GM23248 (cell line): ENCODE data around the gene LRP3. TPM values are rescaled to one million over a fixed set of nuclear protein-coding genes. Genes with fewer than 3 reads are reported as not detected.

Source experiments
- DNase-seq: peaks from one replicate; pipeline ENCODE4 v3.0.0-alpha.2; 2015
- H2AFZ ChIP-seq: fragments of 200-600 bp; sonication (generic); 2 replicates; pipeline ENCODE4 v1.6.1; 2016; ENCODE audit warnings: antibody characterized with exemption
- H3F3A ChIP-seq: fragments of 200-600 bp; sonication (generic); 2 replicates; pipeline ENCODE4 v1.6.1; 2016; ENCODE audit warnings: mild to moderate bottlenecking, antibody characterized with exemption, mixed run types; ENCODE audit not compliant: insufficient read depth
- H3K27ac ChIP-seq: fragments of 200-600 bp; sonication (generic); 2 replicates; pipeline ENCODE4 v1.5.1; 2016; ENCODE audit warnings: mild to moderate bottlenecking
- H3K27me3 ChIP-seq: fragments of 200-600 bp; sonication (generic); replicated peaks from 2 replicates; pipeline ENCODE4 v1.6.1; 2016; ENCODE audit warnings: mild to moderate bottlenecking; ENCODE audit not compliant: insufficient read depth
- H3K36me3 ChIP-seq: fragments of 200-600 bp; sonication (generic); 2 replicates; pipeline ENCODE4 v1.6.1; 2016; ENCODE audit warnings: low read depth, mild to moderate bottlenecking
- H3K4me1 ChIP-seq: fragments of 200-600 bp; sonication (generic); 2 replicates; pipeline ENCODE4 v1.6.1; 2016; ENCODE audit warnings: mild to moderate bottlenecking; ENCODE audit not compliant: insufficient read depth
- H3K4me2 ChIP-seq: fragments of 200-600 bp; sonication (generic); one replicate; pipeline ENCODE4 v1.6.1; 2016; ENCODE audit warnings: mild to moderate bottlenecking; ENCODE audit not compliant: unreplicated experiment
- H3K4me3 ChIP-seq: fragments of 200-600 bp; sonication (generic); 2 replicates; pipeline ENCODE4 v1.5.1; 2016; ENCODE audit warnings: mild to moderate bottlenecking
- H3K79me2 ChIP-seq: fragments of 200-600 bp; sonication (generic); 2 replicates; pipeline ENCODE4 v1.6.1; 2016; ENCODE audit warnings: mild to moderate bottlenecking; ENCODE audit not compliant: insufficient read depth
- H3K9ac ChIP-seq: fragments of 200-600 bp; sonication (generic); 2 replicates; pipeline ENCODE4 v1.6.1; 2016; ENCODE audit warnings: mild to moderate bottlenecking
- H3K9me2 ChIP-seq: fragments of 200-600 bp; sonication (generic); 2 replicates; pipeline ENCODE4 v1.6.1; 2016; ENCODE audit warnings: mixed run types, mild to moderate bottlenecking, moderate library complexity; ENCODE audit not compliant: insufficient read depth
- H3K9me3 ChIP-seq: fragments of 200-600 bp; sonication (generic); one replicate; pipeline ENCODE4 v1.6.1; 2017; ENCODE audit warnings: low read depth
- H4K20me1 ChIP-seq: fragments of 200-600 bp; sonication (generic); 2 replicates; pipeline ENCODE4 v1.6.0; 2016; ENCODE audit not compliant: insufficient read depth
- EZH2 ChIP-seq: fragments of 200-600 bp; sonication (generic); IDR thresholded peaks from 2 replicates; pipeline ENCODE4 v1.6.1; 2018; ENCODE audit warnings: antibody characterized with exemption, mild to moderate bottlenecking; ENCODE audit not compliant: insufficient read depth, poor library complexity, severe bottlenecking
- EZH2phosphoT487 ChIP-seq: fragments of 200-600 bp; sonication (generic); IDR thresholded peaks from 2 replicates; pipeline ENCODE4 v1.6.1; 2018; ENCODE audit warnings: antibody characterized with exemption, moderate library complexity, mild to moderate bottlenecking, low read depth; ENCODE audit not compliant: insufficient read depth
- WGBS, 2 experiments: methylation state at CpG; one replicate each; pipeline ENCODE4 v1.1.6; 2015 to 2017; ENCODE audit warnings: low lambda C conversion rate in 2 of 2, low coverage in 1 of 2; ENCODE audit errors: missing lambda C conversion rate in 2 of 2; 5-methylcytosine and 5-hydroxymethylcytosine counted together
- in situ Hi-C: fragments of 300-500 bp; cut with MboI; formaldehyde crosslinking; loops from 2 replicates; pipeline ENCODE4 v1.15.0; 2020
- polyA plus RNA-seq: library from polyadenylated mRNA; unstranded; fragments of >200 nt; fragmentation: Nextera tagmentation; extraction: Ambion mirVana; gene quantifications from 2 replicates; pipeline ENCODE4 v1.2.1, GENCODE V29; 2016
- total RNA-seq: library from RNA; depleted of rRNA; stranded (reverse); fragments of >200 nt; shearing (Covaris generic); gene quantifications from 2 replicates; pipeline ENCODE4 v1.2.3, GENCODE V29; 2014

LRP3 gene
- total and polyA plus RNA-seq, 2 experiments from 2014 or later: 2.9 to 58.3 TPM

- Histone ChIP-seq H3K9ac (no peak within 1 kb of the TSS), H3K36me3 (no peaks in the 10 kb centered on the region), H3K9me3 (no peaks in the 10 kb centered on the region), H3K4me3 (no peak within 1 kb of the TSS), H3K27me3 (peaks cover 48% of the 10 kb centered on the region), H3K4me1 (no peaks in the 10 kb centered on the region), H3K4me2 (no peak within 1 kb of the TSS), H3F3A (no peaks in the 10 kb centered on the region), H4K20me1 (no peaks in the 10 kb centered on the region), H2AFZ (peak within 1 kb of the TSS; percentile 32; the same call in 1 of the 2 replicates), H3K79me2 (no peaks in the 10 kb centered on the region), H3K27ac (no peak within 1 kb of the TSS), H3K9me2 (no peaks in the 10 kb centered on the region)
- peak; percentile 25 for DNase-seq
- in situ Hi-C loops: no loop called here
- TF ChIP-seq EZH2 (no peak), EZH2phosphoT487 (no peak)
- 1 to 6% methylated on average over 19 to 51 of the region's 62 CpGs for WGBS, 2 experiments
Measured at GRCh38 chr19:33225458-33225926, 31.4 kb downstream of the LRP3 start, which contains the start of gene SLC7A10. SLC7A10 (minus strand) TSS chr19:33225850; CDS start chr19:33225703, 147 bp downstream.

- Histone ChIP-seq H3K4me2 (no peak overlapping the region), H3K27me3 (peaks cover 48% of the 10 kb centered on the region), H3K4me3 (no peak overlapping the region), H3F3A (peaks cover 9% of the 10 kb centered on the region; the same call in 1 of the 2 replicates), H3K27ac (no peak overlapping the region), H3K9me3 (no peaks in the 10 kb centered on the region), H3K36me3 (no peaks in the 10 kb centered on the region), H3K4me1 (no peaks in the 10 kb centered on the region), H3K9me2 (no peaks in the 10 kb centered on the region), H3K79me2 (no peaks in the 10 kb centered on the region), H3K9ac (no peak overlapping the region), H2AFZ (peak overlapping the region; percentile 32; the same call in 1 of the 2 replicates), H4K20me1 (no peaks in the 10 kb centered on the region)
- WGBS, 2 experiments: 3 to 5% methylated on average over 36 to 51 of the region's 66 CpGs
- TF ChIP-seq EZH2 (peak; percentile 61), EZH2phosphoT487 (no peak)
- peak; percentile 33 for DNase-seq
- in situ Hi-C loops: no loop called here
Measured at GRCh38 chr19:33226550-33227241, 32.6 kb downstream of the LRP3 start.

DNA sequence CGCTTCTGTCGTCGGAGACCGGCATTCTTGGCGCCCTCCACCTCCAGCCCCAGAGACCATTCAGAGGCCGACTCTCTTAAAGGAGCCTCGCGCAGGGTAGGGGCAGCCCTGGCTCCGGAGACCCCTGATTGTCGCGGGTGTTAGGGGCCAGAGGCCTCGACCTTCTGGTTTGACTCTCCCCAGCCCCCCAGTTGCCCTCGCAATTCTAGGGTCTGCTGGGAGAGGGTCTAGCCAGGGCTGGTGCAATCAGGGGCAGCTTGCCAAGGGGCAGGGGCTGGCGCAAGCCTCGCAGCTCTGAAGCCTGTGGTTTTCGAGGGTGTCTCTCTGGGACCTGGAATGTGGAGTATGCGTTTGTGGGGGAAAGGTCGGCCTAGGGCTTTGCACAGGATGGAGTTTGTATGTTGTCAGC is 33.1 kb downstream of the LRP3 start:
- no peak overlapping the region for H2AFZ ChIP-seq
- H3K4me3 ChIP-seq: no peak overlapping the region
- in situ Hi-C loops: no loop called here
- H3F3A ChIP-seq: peaks cover 9% of the 10 kb centered on the region; the same call in 1 of the 2 replicates
- H3K9me3 ChIP-seq: no peaks in the 10 kb centered on the region
- TF ChIP-seq EZH2phosphoT487 (no peak), EZH2 (no peak)
- no peaks in the 10 kb centered on the region for H3K4me1 ChIP-seq
- peaks cover 48% of the 10 kb centered on the region for H3K27me3 ChIP-seq
- 16 to 20% methylated on average over 18 of the region's 18 CpGs for WGBS, 2 experiments
- H3K79me2 ChIP-seq: no peaks in the 10 kb centered on the region
- no peak overlapping the region for H3K9ac ChIP-seq
- H3K27ac ChIP-seq: no peak overlapping the region
- no peak for DNase-seq
- H4K20me1 ChIP-seq: no peaks in the 10 kb centered on the region
- no peaks in the 10 kb centered on the region for H3K9me2 ChIP-seq
- H3K36me3 ChIP-seq: no peaks in the 10 kb centered on the region
- no peak overlapping the region for H3K4me2 ChIP-seq

DNA sequence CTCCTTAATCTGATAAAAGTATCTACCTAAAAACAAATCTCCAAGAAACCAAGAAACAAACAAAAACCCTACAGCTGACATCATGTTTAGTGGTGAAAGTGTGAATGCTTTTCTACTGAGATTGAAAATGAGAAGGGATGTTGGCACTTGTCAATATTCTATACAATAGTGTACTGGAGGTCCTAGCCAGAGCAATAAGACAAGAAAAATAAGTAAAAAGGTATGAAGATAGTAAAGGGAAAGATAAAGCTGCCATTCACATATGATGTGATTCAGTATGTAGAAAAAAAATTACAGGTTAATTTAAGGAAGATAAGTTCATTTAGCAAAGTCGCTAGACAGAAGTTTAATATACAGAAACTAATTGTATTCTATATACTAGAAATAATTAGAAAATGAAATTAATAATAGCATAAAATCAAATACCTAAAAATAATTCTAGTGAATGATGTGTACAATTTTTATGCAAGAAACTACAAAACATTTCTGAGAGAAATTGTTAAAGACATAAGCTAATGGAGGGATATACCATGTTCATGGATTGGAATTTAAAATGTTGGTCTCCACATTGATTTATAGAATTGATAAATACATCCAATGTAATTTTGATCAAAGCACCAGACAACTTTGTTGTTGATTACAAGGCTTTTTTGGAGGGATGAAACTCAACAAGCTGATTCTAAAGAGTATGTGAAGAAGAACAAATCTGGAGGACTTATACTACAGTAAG is 33.9 kb downstream of the LRP3 start:
- no peaks in the 10 kb centered on the region for H3K36me3 ChIP-seq
- no peak for TF ChIP-seq EZH2phosphoT487
- TF ChIP-seq EZH2: no peak
- no peak overlapping the region for H3K4me2 ChIP-seq
- H3K9ac ChIP-seq: no peak overlapping the region
- H3F3A ChIP-seq: peaks cover 9% of the 10 kb centered on the region; the same call in 1 of the 2 replicates
- H3K79me2 ChIP-seq: no peaks in the 10 kb centered on the region
- H3K9me2 ChIP-seq: no peaks in the 10 kb centered on the region
- no peaks in the 10 kb centered on the region for H3K4me1 ChIP-seq
- no peak overlapping the region for H2AFZ ChIP-seq
- H3K27me3 ChIP-seq: peaks cover 45% of the 10 kb centered on the region
- DNase-seq: no peak
- no peaks in the 10 kb centered on the region for H3K9me3 ChIP-seq
- in situ Hi-C loops: no loop called here
- no peak overlapping the region for H3K27ac ChIP-seq
- no peaks in the 10 kb centered on the region for H4K20me1 ChIP-seq
- WGBS, 2 experiments: 44 to 55% methylated on average over 1 of the region's 1 CpG
- no peak overlapping the region for H3K4me3 ChIP-seq
